VCaP (cell line): ENCODE measurements around the gene ELAVL2.
A peak's percentile ranks its signal among the peaks of the same experiment; 100 is the strongest.

Experiments
- H3K27ac ChIP-seq: fragments of 450-650 bp; 2 replicates; pipeline ENCODE4 v1.5.1; 2017
- TF ChIP-seq, protein P1 (sequence below): fragments of 450-650 bp; conservative IDR thresholded peaks from 2 replicates; pipeline ENCODE4 v1.5.1; 2017; ENCODE audit warnings: mild to moderate bottlenecking, moderate library complexity

The ELAVL2 gene

DNA sequence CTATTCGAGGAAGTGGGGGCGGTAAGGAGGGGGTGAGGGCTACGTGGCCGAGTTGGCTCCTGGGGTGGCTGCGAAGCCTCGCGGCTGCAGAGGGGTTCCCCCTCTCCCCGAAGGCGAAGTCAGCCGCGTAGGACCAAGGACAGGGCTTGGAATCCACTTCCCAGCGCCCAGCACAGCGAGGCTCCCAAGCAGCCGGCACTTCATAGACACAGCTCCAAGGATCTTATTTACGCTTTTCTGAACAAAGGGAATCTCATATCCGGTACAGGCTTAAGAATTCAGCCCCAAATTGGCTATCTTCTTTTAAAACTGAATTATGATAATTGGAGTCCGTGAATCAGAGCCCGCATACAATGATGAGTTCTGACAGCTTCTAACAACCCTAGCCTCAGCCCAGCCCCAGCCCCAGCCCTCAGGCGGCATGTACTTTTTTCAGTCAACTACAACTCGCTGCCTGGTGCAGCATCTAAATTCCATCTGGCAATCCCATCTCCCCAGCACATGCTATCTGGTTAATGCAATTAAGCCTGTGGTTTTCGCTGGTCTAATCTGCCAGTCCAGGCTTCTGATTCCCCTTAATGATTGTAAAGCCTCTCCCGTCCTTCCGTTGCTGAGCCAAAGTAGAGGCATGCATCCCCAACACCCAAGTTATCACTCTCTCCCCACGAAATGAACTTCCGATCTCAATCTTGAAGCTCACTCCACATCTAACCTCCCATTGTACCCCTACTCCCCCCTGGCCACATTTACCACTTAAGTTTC, 1.0 kb downstream of the ELAVL2 start:
- peak overlapping the region; percentile 65 for H3K27ac ChIP-seq
- TF ChIP-seq, protein P1, sequence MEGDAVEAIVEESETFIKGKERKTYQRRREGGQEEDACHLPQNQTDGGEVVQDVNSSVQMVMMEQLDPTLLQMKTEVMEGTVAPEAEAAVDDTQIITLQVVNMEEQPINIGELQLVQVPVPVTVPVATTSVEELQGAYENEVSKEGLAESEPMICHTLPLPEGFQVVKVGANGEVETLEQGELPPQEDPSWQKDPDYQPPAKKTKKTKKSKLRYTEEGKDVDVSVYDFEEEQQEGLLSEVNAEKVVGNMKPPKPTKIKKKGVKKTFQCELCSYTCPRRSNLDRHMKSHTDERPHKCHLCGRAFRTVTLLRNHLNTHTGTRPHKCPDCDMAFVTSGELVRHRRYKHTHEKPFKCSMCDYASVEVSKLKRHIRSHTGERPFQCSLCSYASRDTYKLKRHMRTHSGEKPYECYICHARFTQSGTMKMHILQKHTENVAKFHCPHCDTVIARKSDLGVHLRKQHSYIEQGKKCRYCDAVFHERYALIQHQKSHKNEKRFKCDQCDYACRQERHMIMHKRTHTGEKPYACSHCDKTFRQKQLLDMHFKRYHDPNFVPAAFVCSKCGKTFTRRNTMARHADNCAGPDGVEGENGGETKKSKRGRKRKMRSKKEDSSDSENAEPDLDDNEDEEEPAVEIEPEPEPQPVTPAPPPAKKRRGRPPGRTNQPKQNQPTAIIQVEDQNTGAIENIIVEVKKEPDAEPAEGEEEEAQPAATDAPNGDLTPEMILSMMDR: no peak

DNA sequence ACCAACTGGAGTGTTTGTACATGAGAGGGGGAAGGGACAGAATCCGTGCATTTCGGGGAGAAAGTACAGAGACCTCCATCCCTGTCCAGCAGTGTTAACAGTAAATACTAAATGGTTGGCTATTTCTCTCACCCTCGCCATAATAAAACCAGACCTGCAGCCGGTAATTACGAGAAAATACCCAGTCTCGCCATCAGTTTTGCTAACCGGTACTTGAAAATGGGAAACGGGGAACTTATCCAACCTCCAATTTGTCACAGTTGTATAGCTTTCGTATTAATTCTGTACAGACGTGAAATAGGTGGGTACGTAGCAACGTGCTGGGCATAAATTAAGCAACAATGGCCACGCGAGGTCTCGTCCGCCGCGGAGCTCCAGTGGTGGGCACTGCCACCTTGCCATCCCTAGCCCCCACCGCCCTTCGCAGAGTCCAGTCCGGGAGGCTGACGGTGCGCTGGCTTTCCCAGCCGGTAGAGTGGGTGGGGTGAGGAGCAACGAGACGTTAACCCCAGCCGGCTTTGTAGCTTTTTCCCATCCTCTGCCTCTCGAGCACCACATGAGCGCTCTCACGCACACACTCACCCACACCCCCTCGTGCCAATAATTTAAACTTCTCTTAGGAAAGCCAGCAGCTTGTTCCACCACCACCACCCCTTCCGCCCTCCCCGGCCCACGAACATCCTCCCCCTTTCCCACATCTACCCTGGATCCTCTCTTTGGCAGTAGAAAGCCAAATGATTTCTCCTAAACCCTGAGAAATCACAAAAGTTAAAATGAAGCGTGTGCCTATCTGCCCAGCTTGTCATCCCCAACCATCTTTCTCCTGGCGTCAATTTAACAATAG, 1.8 kb downstream of the ELAVL2 start:
- TF ChIP-seq, protein P1: no peak
- H3K27ac ChIP-seq: peak overlapping the region; percentile 65; the same call in 1 of the 2 replicates

DNA sequence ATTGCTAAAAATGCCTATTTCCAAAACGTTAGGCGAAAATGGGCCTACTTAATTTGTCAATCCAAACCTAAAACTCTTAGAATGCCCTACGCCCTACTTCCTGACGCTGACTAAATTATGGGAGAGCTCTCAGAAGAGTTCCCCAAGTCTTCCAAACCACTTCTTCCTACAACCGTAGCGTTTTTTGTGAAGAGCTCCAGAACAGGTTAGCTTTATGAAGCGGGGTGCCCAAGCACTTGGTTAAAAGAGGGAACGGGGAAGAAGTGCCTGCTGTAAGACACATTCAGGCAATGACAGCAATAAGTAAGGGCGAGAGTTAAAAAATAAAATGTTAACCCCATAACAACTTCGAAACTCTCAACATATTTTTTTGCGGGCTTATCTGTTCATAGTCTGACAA, 2.8 kb downstream of the ELAVL2 start:
- TF ChIP-seq, protein P1: no peak

DNA sequence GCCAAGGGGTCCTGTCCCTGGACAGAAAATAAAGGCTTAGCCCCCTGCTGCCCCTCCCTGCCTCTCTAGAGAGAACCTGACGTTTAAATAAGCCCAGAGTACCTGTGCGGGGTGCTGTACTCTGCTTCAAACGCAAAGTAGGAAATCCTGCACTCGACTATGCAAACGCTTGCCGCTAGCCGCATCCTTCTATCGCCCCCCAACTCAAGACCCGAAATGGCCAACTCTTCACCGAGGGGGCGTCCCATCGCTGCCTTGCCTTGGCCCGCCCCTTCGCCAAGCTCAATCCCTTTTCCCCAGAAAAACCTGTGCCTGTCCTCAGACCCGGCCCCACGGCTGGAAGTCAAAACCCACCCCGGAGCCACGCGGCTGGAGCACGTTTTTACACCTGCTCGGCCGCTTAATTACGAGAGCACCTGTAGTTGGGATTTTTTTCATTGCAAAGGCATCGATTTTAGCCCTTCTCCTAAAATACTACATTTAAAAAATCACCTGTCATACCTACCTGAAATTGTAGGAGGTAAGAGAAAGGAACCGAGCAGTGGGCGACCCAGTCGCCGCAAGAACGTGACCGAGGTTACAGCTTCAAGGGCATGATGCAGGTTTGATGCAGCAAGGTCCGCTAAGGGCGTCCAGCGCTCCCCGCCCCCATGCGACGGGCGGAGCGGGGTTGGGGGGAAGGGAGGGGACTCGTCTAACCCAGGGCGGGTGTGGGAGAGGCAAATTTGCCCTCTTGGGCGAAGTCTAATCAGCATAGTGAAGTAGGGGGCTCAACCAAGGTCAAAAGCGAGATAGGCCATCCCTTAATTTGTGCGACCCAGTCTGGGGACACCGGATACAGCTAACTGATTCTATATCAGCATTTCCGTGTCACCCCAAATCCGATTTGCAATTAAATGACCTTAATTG, 3.5 kb downstream of the ELAVL2 start:
- TF ChIP-seq, protein P1: no peak
- peak overlapping the region; percentile 84 for H3K27ac ChIP-seq

More for the DNA sequence above, 2.8 kb downstream of the ELAVL2 start:
- H3K27ac ChIP-seq: no peak overlapping the region

DNA sequence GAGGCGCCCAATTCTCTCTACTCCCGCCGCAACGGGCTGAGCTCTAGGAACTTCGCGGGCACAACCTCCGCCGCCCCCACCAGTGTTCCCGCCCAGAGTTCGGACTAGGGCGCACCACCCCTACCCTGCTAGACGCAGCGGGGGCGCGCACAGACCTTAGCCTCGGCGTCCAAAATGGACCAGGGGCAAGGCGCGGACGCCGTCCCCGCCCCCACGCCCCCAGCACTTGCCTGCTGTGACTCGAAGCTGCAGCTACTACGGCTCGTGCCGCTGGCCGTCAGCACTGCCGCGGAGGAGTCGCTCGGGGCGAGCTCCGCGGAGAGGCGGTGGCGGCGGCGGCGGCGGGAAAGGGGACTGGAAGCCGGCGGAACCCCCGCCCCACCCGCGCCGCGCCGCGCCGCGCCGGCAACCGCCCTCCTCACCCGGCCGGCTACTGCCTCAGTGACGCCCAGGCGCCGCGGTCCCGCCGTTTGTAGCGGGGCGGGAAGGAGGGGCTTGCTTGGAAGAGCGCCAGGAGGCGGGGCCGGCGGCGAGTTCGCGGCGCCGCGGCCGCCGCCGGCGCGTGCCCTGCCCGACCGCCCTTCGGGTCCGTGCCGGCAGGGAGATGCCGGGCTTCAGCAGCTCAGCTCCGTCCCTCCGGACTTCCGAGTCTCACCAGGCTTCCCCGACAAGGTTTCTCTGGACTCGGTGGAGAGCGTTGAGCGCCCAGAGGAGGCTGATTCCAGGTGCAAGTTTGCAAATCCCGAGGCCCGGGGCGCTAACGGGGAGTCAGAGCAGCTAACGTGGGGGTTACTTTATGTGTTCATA, 4.5 kb downstream of the ELAVL2 start:
- TF ChIP-seq, protein P1: no peak

DNA sequence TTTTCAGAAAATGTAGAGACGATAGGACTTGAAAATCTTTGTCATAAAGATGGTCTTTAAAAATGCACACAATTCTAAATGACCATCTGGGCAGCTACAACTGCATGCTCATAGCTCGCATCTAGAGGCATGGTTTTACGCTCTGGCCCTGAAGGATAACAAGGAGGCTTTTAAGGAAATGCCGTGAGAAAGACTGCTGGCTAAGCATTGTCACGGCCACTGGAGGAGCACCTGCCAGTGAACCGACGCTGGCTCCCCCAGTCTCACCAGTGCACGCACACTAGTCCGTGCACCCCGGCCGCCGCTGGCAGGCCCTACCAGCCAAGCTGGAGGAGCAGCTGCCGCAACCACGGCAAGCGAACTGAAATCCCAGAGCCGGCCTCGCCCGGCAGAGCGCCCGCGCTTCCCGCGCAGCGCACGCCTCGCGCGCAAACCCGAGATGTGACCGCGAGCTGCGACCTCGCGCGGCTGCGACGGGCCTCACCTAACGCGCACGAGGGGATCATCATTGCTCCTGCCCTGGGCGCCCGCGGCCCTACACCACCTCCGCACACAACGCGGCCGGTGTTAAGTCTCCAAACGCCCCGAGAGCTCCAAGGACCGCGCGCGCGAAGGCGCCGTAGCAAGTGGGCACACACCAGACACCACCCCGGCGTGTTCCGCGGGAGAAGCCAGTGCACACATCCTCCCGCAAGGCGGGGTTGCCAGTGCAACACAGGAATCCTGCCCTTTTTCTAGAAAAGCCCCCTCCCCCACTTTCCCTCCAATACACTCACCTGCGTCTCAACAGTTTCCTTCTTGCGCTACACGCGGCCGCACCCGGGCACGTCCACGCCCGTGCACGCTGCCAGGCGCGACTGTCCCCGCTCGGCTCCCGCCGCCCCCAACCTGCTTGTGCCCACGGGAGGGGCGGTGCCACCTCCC, 5.3 kb downstream of the ELAVL2 start:
- peak overlapping the region; percentile 84 for H3K27ac ChIP-seq
- TF ChIP-seq, protein P1: peak; percentile 60

More for the DNA sequence above, 4.5 kb downstream of the ELAVL2 start:
- peak overlapping the region; percentile 84 for H3K27ac ChIP-seq
